ENCODE results near the gene FAM133A.

FAM133A gene

DNA sequence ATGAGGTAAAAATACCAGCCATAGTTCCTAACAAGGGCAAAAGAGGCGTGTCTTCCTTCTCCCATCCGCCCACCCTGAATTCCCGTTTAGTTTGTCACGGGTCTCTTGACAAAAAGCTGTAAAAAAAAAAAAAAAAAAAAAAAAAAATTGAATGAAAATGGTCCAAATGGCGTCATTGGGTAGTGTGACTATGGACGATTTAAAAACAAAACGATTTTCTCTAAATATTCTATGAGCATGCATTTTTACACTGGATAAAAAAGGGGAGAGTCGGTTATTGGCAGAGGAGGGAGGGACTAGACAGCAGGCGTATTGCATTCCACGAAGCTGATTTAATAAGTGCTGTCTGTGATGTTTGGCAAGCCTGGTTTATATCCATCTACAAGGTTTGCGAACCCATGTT lies at the start of gene FAM133A:
Gene FAM133A, plus strand, starts transcription at position 338 of the 403 bp plus-strand sequence. CDS start 35,214 bp downstream, outside the sequence.
- no peak for DNase-seq (ENCODE audit: low read depth in 2 of 2)

DNA sequence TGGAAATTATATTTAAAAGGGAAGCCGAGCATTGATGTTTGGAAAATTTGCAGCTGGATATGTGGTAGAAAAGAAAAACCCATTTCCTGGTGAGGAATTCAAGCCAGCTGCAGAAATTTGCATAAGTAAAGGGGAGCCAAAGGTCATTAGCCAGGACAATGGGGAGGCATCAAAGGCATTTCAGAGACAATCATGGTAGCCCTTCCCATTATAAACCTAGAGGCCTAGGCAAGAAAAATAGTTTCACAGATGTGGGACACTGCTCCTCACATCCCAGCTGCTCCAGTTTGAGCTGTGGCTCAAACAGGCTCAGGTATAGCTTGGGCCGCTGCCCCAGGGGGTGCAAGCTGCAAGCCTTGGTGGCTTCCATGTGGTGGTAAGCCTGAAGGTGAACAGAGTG lies 36.4 kb upstream of the FAM133A start:
- DNase-seq (ENCODE audit: low read depth in 2 of 2) = no peak

DNA sequence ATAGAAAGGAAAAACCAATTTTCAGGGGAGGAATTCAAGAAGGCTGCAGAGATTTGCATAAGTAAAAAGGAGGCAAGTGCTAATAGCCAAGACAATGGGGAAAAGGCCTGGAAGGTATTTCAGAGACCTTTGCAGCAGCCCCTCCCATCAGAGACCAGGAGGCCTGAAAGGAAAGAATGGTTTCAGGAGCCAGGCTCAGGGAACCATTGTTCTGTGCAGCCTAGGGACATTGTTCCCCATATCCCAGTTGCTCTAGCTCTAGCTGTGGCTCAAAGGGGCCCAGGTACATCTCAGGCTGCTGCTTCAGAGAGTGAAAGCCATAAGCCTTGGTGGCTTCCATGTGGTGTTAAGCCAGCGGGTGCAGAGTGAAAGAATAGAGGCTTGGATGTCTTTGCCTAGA lies 24.6 kb upstream of the FAM133A start:
- no peak for DNase-seq (ENCODE audit: low read depth in 2 of 2)

DNA sequence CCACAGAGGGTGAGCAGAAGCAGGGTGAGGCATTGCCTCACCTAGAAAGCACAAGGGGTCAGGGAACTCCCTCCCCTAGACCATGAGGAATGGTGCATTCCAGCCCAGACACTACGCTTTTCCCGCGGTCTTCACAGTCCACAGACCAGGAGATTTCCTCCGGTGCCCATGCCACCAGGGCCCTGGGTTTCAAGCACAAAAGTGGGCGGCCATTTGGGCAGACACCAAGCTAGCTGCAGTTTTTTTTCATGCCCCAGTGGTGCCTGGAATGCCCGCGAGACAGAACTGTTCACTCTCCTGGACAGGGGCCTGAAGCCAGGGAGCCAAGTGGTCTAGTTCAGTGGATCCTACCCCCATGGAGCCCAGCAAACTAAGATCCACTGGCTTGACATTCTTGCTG lies 13.4 kb upstream of the FAM133A start:
- no peak for DNase-seq (ENCODE audit: low read depth in 2 of 2)

DNA sequence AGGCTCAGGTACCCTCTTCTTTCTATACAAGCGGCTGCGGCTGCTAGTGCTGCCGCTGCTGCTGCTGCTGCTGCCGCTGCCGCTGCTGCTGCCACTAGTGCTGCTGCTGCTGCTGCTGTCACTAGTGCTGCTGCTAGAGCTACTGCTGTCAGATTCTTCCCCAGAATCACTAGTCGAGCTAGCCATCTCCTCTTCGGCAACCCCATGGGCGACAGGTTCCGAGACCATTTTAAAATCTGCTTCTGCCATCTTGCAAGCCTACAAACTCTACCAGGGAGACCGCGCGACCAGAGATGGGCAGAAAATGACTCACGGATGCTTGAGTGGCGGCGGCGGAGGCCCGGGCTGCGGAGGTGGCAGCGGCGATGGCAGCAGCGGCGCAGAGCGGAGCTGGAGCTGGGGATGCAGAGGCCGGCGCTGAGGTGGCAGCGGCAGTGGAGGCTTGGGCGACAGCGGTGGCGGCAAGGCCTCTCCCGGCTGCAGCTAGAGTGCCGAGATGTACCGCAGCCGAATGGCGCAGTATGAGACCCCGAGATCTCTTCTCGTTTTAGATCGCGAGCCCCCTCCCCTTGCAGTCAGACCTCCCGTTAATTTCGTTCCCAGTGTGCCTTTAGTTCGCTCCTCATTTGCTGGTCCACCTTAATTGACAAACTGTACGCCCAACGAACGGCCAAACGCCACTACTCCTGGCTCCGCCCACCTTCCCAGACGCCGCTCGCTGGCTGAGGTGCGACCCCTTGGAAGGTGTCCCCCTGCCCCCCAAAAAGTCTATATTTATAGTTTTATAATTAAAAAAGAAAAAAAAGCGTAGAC lies 744 bp upstream of the FAM133A start, which contains the start of gene NAP1L3:
Gene NAP1L3, minus strand, starts transcription at position 523 of the 813 bp plus-strand sequence. Its CDS starts 274 bp downstream, at position 249.
- peak; percentile 24 to 48 for DNase-seq (ENCODE audit: low read depth in 2 of 2)

DNA sequence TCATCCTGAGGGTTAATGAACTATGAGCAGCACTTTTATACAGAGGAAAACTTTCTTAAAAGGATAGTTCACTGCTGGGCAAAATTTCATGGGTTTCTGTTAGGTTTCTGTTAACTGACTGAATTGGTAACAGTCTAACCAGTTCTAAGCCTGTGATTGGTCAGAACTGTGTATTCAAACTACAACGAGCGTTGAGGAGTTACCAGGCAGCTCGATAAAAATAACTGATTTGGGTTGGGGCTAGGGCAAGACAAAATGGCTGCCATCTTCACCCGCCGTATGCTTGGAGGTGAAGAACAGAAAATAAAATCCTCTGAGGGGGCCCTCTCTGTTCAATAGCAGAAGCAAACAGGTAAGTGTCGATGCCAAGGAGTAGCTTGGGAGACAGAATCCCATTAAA lies 22.0 kb downstream of the FAM133A start:
- no peak for DNase-seq (ENCODE audit: low read depth in 2 of 2)

DNA sequence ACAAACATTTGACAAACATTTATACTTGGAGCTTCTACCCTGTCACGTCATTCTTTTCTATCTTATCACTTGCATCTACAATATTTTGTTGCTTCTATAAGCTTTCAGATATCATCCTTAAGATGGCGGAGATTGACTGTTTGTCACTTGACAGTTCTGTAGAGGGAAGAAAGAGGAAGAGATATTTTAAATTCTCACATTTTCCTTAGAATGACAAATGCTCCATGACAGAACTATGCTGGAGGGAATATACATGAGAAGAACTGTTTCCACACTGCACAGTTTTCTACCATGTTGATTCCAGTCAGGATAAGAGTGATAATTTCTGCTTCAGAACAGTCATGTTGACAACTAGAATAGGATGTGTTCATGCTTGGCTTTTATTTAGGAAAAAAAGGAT lies 29.7 kb downstream of the FAM133A start:
- no peak for DNase-seq (ENCODE audit: low read depth in 2 of 2)

DNA sequence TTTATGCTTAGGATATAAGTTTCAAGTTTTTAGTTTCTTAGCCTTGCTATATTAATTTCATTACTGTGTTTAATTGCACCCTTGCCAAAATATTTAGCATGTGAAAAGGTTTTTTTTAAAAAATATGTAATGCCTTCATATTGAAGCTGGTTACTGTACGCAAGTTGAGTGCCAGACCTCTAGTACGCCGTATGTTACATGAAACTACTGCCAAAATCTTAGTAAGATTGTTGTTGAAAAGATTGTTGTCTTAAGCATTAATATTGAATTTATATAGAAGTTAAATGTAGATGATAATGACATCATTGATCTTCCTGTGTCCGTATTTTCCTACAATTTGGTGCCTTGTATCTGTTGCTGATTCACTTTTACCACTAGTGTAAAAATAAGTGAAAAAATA lies 37.1 kb downstream of the FAM133A start:
- no peak for DNase-seq (ENCODE audit: low read depth in 2 of 2)

DNA sequence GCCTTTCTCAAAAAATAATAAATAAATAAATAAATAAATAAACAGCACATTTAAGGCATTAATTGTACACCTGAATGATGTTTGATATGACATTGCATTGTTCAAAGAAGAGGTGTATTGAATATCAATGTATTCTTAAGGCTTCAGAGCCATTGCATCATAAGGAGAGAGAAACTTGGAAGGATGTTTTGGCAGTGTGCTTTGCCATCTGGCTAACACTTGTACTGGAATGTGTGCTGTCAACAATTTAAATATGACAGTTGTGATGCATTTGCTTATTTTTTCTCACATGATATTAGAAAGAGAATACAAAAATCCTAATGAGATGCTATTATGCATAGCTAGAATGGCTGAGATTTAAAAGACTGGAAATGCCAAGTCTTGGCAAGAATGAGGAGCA lies 67.8 kb downstream of the FAM133A start:
- DNase-seq (ENCODE audit: low read depth in 2 of 2) = no peak

DNA sequence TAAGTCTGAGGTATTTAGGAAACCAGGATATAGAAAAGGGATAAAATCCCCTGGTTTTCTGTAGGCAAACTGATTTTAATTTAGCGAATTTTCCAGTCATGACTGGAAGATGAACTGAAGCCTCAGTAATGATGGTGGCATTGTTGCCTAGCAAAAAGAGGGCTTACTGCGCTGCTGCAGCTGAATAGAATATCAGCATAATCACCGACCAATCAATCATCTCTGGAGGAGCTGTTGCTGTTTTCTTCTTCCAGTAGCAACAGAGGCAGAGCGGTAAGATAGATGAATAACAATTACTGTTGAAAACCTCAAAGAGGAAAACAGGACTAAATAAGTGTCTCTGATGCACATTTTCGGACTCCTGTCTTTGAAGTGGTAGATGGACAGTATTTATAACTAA lies 86.2 kb downstream of the FAM133A start:
- no peak for DNase-seq (ENCODE audit: low read depth in 2 of 2)
